ENCODE results near the gene COPS7A. TPM values are rescaled to one million over a fixed set of nuclear protein-coding genes. Genes with fewer than 3 reads are reported as not detected.
A peak's percentile ranks its signal among the peaks of the same experiment; 100 is the strongest.
"Not testable (repeated sequence)": the region's sequence is repeated elsewhere in the genome, so short reads cannot be mapped to it uniquely, and the experiment has no call there.

COPS7A gene
- total RNA-seq, 1 donor from 2014 or later, result 42.6 TPM

DNA sequence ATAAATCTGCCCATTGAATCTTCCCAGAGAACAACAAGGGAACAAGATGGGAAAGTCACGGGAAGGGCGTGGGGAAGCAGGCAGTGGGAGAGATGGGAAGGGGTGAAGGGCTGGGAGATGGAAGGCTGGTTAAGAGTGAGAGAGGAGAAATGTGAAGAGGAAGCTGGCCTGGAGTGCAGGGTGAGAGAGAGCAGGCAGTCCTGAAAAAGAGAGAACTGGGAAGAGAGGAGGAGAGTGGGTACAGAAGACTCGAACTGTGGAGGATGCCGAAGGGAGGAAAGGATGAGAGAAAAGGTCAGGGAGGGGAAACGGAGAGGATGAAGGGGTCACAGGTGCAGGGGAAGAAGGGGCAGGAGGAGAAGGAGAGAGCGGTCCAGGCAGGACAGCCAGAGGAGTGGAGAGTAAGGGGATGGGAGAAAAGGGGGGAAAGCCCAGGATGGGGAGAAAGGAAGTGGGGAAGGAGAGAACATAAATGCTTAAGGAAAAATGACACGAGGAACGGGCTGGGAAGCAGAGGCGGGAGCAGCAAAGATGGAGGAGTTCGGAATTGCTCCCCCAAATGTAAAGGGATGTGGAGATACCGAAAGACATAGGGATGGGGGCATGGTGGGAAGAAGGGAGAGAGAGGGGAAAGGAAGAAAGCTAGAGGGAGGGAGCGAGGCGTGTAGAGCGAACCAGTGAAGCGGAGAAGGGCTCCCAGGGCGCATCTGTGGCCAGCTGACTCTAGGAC, 24.4 kb upstream of the COPS7A start:
- Mint-ChIP-seq H3K9me3 (ENCODE audit: low read depth) (no peaks in the 10 kb centered on the region), H3K36me3 (ENCODE audit: insufficient read depth) (no peaks in the 10 kb centered on the region), H3K27me3 (peaks cover 81% of the 10 kb centered on the region), H3K4me1 (ENCODE audit: low read depth) (peaks cover 9% of the 10 kb centered on the region), H3K27ac (no peak overlapping the region), H3K4me3 (ENCODE audit: low read depth) (peak overlapping the region; percentile 63)
- TF ChIP-seq, protein P1, sequence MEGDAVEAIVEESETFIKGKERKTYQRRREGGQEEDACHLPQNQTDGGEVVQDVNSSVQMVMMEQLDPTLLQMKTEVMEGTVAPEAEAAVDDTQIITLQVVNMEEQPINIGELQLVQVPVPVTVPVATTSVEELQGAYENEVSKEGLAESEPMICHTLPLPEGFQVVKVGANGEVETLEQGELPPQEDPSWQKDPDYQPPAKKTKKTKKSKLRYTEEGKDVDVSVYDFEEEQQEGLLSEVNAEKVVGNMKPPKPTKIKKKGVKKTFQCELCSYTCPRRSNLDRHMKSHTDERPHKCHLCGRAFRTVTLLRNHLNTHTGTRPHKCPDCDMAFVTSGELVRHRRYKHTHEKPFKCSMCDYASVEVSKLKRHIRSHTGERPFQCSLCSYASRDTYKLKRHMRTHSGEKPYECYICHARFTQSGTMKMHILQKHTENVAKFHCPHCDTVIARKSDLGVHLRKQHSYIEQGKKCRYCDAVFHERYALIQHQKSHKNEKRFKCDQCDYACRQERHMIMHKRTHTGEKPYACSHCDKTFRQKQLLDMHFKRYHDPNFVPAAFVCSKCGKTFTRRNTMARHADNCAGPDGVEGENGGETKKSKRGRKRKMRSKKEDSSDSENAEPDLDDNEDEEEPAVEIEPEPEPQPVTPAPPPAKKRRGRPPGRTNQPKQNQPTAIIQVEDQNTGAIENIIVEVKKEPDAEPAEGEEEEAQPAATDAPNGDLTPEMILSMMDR (IDR thresholded peaks at IDR 0.05; ENCODE audit: unreplicated experiment), result no peak
- no peak for DNase-seq (ENCODE audit: low spot score, unreplicated experiment)

DNA sequence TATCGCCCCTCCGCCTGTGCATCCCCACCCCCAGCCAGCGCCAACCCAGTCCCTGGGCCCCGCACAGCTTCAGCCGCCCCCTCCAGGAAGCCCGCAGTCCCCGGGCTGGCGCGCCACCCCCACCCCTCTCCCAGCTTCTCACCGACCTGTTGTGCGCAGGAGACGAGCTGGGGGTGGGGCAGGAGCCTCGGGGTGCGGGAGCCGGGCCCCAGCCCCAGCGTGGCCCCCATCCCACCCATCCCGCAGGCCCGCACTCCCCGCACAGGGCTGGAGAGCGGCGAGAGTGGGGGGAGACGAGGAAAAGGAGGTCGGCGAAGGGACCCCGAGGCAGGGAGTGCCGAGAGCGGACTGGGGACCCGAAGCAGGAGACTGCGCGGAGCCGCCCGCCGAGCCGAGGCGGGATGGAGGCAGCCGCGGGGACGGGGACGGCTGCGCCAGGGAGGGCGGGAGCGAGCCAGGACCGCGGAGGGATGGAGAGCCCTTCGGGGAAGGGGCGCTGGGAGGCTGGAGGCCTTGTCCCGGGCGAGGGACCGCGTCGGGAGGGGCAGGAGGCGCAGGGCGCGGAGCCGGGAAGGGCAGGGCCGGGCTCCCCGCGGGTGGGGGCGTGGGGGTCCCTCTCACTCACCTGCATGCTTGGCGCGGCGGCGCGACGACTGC, 23.7 kb upstream of the COPS7A start:
- TF ChIP-seq, protein P1 (IDR thresholded peaks at IDR 0.05; ENCODE audit: unreplicated experiment), result no peak

DNA sequence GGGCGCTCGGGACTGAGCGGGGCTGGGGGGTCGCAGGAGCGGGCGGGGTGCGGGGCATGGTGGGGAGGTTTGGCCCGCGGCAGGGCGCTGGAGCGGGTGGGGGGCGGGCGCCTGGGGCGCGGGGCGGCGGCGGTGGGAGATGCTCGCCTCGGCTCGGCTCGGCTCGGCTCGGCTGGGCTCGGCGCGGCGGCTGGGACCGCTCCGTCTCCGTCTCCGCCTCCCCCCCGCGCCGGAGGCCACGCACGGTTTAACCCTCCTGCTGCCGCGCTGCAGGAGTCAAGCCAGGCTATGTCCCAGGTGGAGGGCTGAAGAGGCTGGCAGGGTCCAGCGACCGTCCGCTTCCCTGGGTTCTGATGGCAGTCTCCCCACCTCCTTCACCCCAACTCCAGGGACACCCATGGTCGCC, 23.2 kb upstream of the COPS7A start, which contains the start of gene PIANP:
Gene PIANP (minus strand): TSS at position 170 of the 406 bp plus-strand sequence. CDS start 2,754 bp downstream, outside the sequence.
- peak within 1 kb of the TSS; percentile 71 for H3K4me3 Mint-ChIP-seq (ENCODE audit: low read depth)

More for the DNA sequence above, 23.7 kb upstream of the COPS7A start:
- Mint-ChIP-seq H3K4me1 (ENCODE audit: low read depth) (peaks cover 9% of the 10 kb centered on the region), H3K36me3 (ENCODE audit: insufficient read depth) (no peaks in the 10 kb centered on the region), H3K4me3 (ENCODE audit: low read depth) (peak overlapping the region; percentile 63), H3K27ac (no peak overlapping the region), H3K27me3 (peaks cover 85% of the 10 kb centered on the region), H3K9me3 (ENCODE audit: low read depth) (no peaks in the 10 kb centered on the region)
- peak; percentile 41 for DNase-seq (ENCODE audit: low spot score, unreplicated experiment)

DNA sequence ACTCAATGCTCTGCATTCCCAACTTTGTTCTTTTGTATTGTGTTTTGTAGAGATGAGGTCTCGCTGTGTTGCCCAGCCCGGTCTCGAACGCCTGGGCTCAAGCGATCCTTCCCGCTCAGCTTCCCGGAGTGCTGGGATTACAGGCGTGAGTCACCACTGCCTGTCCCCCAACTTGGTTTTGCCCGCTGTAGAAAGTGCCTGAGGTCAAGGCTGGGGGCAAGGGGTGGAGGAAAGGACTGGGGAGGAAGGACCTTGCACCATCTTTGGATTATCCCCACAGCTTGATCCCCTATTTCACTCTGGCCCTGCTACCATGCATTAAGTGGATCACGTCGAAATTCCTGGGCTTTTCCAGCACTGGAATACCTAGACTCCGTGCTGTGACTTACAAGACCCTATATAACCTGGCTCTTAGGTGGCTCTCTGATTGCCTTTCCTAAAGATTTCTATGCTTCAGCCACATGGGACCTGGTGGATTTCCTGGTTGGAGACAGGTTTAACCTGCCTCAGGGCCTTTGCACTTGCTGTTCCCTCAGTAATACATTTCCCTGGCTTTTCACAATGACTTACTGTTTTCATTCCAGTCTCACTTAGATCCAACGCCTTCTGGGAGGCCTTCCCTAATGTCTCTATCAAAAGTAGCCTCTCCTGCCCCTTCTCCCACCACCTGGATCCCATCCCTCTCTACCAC, 22.6 kb upstream of the COPS7A start:
- peak overlapping the region; percentile 71 for H3K4me3 Mint-ChIP-seq (ENCODE audit: low read depth)
- H3K27me3 Mint-ChIP-seq, result peaks cover 82% of the 10 kb centered on the region
- peaks cover 9% of the 10 kb centered on the region for H3K4me1 Mint-ChIP-seq (ENCODE audit: low read depth)
- TF ChIP-seq, protein P1 (IDR thresholded peaks at IDR 0.05; ENCODE audit: unreplicated experiment), result no peak
- no peaks in the 10 kb centered on the region for H3K9me3 Mint-ChIP-seq (ENCODE audit: low read depth)
- H3K36me3 Mint-ChIP-seq (ENCODE audit: insufficient read depth), result no peaks in the 10 kb centered on the region
- no peak for DNase-seq (ENCODE audit: low spot score, unreplicated experiment)
- H3K27ac Mint-ChIP-seq, result peak overlapping the region; percentile 18

More for the DNA sequence above, 23.2 kb upstream of the COPS7A start, which contains the start of gene PIANP:
- H3K9me3 Mint-ChIP-seq (ENCODE audit: low read depth), result no peaks in the 10 kb centered on the region
- DNase-seq (ENCODE audit: low spot score, unreplicated experiment), result peak; percentile 67
- H3K27ac Mint-ChIP-seq, result peak within 1 kb of the TSS; percentile 18
- H3K4me1 Mint-ChIP-seq (ENCODE audit: low read depth), result peaks cover 9% of the 10 kb centered on the region
- H3K27me3 Mint-ChIP-seq, result peaks cover 88% of the 10 kb centered on the region
- TF ChIP-seq, protein P1 (IDR thresholded peaks at IDR 0.05; ENCODE audit: unreplicated experiment), result no peak
- no peaks in the 10 kb centered on the region for H3K36me3 Mint-ChIP-seq (ENCODE audit: insufficient read depth)

DNA sequence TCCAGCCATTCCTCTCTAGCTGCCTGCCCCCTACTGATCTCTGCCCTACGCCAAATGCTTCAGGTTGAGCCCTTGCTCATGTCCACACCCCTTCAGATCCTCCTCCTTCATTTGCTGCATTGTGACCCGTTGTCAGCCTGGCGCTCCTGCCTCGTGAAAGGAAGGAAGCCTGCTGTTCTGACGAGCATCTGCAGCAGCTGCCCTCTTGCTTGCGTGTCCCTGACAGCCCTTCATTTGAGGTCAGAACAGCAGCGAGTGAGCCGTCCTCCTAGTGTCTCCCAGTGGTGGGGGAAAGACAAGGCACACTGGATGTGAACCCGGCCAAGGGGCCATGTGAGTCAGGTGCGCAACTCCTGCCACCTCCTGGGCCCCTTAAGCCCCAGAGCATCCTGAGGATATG, 20.2 kb upstream of the COPS7A start:
- TF ChIP-seq, protein P1 (IDR thresholded peaks at IDR 0.05; ENCODE audit: unreplicated experiment), result no peak
- Mint-ChIP-seq H3K4me3 (ENCODE audit: low read depth) (no peak overlapping the region), H3K36me3 (ENCODE audit: insufficient read depth) (no peaks in the 10 kb centered on the region), H3K27me3 (peaks cover 60% of the 10 kb centered on the region), H3K27ac (no peak overlapping the region), H3K4me1 (ENCODE audit: low read depth) (peaks cover 9% of the 10 kb centered on the region), H3K9me3 (ENCODE audit: low read depth) (no peaks in the 10 kb centered on the region)
- DNase-seq (ENCODE audit: low spot score, unreplicated experiment), result no peak

DNA sequence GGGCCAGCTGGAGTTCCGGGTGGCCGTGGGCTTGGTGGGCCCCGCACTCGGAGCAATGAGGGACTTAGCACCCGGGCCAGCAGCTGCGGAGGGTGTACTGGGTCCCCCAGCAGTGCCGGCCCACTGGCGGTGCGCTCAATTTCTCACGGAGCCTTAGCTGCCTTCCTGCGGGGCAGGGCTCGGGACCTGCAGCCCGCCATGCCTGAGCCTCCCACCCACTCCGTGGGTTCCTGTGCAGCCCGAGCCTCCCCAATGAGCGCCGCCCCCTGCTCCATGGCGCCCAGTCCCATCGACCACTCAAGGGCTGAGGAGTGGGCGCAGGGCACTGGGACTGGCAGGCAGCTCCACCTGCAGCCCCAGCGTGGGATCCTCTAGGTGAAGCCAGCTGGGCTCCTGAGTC, 15.5 kb upstream of the COPS7A start:
- H3K4me1 Mint-ChIP-seq (ENCODE audit: low read depth); H3K36me3 Mint-ChIP-seq (ENCODE audit: insufficient read depth); DNase-seq (ENCODE audit: low spot score, unreplicated experiment); H3K27ac Mint-ChIP-seq; H3K4me3 Mint-ChIP-seq (ENCODE audit: low read depth); H3K9me3 Mint-ChIP-seq (ENCODE audit: low read depth): not testable (repeated sequence)
- H3K27me3 Mint-ChIP-seq, result peaks cover 25% of the 10 kb centered on the region

Data from progenitor cell of endocrine pancreas (in vitro differentiated cells).